A673 (cell line): ENCODE data around the gene PGF.

Source experiments
- CTCF ChIP-seq: fragments of 300-800, 200-600 bp; sonication (generic); conservative IDR thresholded peaks from 2 replicates; pipeline ENCODE4 v1.5.1; 2017; ENCODE audit warnings: low read depth, mild to moderate bottlenecking, antibody characterized with exemption, low read length, moderate library complexity, mixed read lengths
- EZH2 ChIP-seq: fragments of 200-600 bp; sonication (generic); IDR thresholded peaks from 2 replicates; pipeline ENCODE4 v1.6.1; 2017; ENCODE audit warnings: borderline replicate concordance, low read depth, mild to moderate bottlenecking, mixed read lengths, antibody characterized with exemption, low read length; ENCODE audit not compliant: poor library complexity, severe bottlenecking

GRCh38 chr14:74934041-74934440 lies 21.4 kb downstream of the PGF start:
- TF ChIP-seq CTCF (no peak), EZH2 (no peak)
